OCI-LY7 (cell line): ENCODE measurements around the gene DARS1.

ENCODE experiments used
- EZH2phosphoT487 ChIP-seq: fragments of 200-600 bp; sonication (generic); IDR thresholded peaks from 2 replicates; pipeline ENCODE4 v1.6.1; 2018; ENCODE audit warnings: low read depth, borderline replicate concordance, mild to moderate bottlenecking, mixed run types, antibody characterized with exemption, low read length, moderate library complexity, mixed read lengths
- TF ChIP-seq, protein P1 (sequence below): fragments of 200-600 bp; sonication (generic); conservative IDR thresholded peaks from 2 replicates; pipeline ENCODE4 v1.5.1; 2014; ENCODE audit warnings: mild to moderate bottlenecking, antibody characterized with exemption, low read length, moderate library complexity, mixed read lengths

DNA sequence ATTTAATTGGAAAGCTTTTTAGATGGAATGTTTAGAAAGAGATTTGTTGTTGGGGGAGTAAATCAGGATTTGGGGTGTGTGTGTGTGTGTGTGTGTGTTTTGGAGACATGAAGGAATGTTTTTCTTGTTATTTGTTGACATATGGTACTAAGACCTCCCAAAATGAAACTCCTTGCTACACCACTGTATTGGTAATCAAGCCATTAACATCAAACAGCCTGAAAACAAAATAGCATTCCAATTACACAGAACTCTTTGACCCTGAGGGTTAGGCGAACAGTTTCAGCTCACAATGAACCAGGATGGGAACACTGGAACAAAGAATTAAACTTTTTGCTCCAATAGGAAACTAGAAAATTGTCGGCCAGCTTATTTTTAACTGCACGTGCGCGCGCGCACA lies 41.7 kb upstream of the DARS1 start:
- TF ChIP-seq, protein P1, sequence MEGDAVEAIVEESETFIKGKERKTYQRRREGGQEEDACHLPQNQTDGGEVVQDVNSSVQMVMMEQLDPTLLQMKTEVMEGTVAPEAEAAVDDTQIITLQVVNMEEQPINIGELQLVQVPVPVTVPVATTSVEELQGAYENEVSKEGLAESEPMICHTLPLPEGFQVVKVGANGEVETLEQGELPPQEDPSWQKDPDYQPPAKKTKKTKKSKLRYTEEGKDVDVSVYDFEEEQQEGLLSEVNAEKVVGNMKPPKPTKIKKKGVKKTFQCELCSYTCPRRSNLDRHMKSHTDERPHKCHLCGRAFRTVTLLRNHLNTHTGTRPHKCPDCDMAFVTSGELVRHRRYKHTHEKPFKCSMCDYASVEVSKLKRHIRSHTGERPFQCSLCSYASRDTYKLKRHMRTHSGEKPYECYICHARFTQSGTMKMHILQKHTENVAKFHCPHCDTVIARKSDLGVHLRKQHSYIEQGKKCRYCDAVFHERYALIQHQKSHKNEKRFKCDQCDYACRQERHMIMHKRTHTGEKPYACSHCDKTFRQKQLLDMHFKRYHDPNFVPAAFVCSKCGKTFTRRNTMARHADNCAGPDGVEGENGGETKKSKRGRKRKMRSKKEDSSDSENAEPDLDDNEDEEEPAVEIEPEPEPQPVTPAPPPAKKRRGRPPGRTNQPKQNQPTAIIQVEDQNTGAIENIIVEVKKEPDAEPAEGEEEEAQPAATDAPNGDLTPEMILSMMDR: no peak
- no peak for TF ChIP-seq EZH2phosphoT487
